Measurements from ENCODE around the gene MMS19.
A peak's percentile ranks its signal among the peaks of the same experiment; 100 is the strongest.

The MMS19 gene, protein sequence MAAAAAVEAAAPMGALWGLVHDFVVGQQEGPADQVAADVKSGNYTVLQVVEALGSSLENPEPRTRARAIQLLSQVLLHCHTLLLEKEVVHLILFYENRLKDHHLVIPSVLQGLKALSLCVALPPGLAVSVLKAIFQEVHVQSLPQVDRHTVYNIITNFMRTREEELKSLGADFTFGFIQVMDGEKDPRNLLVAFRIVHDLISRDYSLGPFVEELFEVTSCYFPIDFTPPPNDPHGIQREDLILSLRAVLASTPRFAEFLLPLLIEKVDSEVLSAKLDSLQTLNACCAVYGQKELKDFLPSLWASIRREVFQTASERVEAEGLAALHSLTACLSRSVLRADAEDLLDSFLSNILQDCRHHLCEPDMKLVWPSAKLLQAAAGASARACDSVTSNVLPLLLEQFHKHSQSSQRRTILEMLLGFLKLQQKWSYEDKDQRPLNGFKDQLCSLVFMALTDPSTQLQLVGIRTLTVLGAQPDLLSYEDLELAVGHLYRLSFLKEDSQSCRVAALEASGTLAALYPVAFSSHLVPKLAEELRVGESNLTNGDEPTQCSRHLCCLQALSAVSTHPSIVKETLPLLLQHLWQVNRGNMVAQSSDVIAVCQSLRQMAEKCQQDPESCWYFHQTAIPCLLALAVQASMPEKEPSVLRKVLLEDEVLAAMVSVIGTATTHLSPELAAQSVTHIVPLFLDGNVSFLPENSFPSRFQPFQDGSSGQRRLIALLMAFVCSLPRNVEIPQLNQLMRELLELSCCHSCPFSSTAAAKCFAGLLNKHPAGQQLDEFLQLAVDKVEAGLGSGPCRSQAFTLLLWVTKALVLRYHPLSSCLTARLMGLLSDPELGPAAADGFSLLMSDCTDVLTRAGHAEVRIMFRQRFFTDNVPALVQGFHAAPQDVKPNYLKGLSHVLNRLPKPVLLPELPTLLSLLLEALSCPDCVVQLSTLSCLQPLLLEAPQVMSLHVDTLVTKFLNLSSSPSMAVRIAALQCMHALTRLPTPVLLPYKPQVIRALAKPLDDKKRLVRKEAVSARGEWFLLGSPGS

GRCh38 chr10:97498076-97498840, at the start of gene MMS19:
TSS of gene MMS19 (minus strand) at chr10:97498422. CDS start at chr10:97498384, 38 bp downstream.
- DNase-seq = peak; percentile 99

DNA sequence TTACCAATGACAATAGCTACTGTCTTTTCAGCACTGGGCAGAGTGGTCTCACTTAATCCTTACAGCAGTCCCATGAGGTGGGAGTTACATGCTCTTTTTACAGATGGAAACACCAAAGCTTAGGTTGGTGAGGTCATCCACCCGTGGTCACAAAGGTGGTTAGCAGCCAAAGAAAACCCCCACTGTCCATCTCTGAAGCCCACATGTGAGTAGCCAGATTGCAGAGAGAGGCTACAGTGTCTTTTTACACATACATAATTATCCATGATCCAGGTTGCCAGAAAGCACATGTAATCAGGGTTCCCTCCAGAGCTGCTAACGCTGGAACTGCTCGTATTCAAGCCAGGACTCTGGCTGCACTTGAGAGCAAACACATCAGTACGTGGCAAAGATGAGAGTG, 49.7 kb upstream of the MMS19 start:
- DNase-seq = no peak

GRCh38 chr10:97547271-97547600, 49.0 kb upstream of the MMS19 start:
- no peak for DNase-seq

GRCh38 chr10:97546456-97547270, 48.4 kb upstream of the MMS19 start:
- DNase-seq = no peak

DNA sequence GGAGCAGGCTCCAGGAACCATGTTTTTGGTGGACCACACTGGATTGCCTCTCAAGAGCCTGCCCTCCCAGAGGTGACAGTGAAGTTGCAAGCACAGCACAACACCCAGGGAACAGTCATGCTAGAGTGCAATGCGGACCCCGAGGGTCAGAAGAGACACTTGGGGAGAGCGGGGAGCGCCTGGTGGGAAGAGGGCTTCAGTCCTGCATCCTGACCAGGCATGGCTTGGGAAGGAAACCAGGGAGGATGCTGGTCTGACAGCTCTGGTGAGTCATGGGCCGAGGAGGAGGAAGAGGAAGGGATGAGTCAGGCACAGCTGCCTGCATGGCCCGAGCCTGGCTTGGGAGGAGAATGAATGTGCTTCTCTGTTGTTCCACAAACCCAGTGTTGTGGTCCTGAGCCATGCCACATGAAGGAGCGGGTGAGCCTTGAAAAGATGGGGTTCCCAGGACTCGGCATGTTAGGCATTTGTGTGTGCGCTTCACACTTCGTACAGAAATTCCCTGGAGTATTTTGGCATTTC, 44.9 kb upstream of the MMS19 start:
- DNase-seq = peak; percentile 90

- peak; percentile 73 for DNase-seq
These were observed 44.2 kb upstream of the MMS19 start for GRCh38 chr10:97542169-97543024.

DNA sequence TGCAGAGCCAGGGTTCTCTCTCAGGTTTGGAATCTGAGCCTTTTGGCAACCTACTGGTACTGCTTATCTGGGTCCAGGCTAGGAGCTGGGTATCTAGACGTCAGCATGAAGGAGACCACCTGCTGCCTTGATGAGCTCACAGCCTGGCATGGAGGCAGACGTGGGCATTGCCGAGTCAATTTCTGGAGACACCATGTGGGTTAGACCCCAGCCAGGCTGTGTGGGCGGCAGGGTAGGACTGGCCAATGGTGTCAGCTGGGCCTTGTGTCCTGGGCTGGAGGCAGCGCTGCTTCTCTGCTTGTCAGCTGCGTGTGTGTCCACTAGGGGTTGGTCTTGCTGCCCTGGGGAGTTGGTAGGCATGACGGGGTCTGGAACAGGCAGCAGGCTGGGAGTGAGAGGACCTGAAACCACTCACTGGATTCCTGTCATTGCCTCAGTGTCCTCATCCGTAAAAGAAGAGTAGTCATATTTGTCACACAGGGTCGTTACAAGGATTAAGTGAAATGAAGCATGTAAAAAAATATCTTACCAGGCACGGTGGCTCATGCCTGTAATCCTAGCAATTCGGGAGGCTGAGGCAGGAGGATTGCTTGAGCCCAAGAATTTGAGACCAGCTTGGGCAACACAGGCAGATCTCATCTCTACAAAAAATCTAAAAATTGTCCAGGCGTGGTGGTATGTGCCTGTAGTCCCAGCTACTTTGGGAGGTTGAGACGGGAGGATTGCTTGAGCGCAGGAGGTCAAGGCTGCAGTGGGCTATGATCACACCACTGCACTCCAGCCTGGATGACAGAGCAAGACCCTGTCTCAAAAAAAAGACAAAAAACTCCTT, 42.7 kb upstream of the MMS19 start:
- no peak for DNase-seq

- peak; percentile 65 for DNase-seq
These were observed 41.4 kb upstream of the MMS19 start for GRCh38 chr10:97539523-97540200.

- DNase-seq = no peak
These were observed 40.6 kb upstream of the MMS19 start for GRCh38 chr10:97538839-97539238.

DNA sequence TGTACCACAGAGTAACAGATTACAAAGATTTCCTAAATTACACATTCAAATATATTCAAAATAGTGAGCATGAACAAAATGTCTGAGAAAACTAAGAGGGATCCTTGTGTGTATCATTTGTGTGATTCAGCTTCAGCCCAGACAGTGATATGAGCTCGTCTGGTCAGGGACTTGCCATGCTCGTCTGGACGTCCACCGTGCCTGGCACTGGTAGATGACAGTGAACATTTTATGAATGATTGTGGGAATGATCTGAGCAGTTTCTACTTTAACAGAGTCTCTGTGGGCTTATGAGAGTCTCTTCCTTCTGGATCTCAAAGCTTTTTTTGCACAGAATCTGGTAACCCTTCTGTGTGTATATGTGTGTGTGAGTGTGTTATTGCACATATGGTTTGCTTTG, 40.2 kb upstream of the MMS19 start:
- DNase-seq = no peak

- DNase-seq = no peak
These were observed 39.1 kb upstream of the MMS19 start for GRCh38 chr10:97537186-97537869.

DNA sequence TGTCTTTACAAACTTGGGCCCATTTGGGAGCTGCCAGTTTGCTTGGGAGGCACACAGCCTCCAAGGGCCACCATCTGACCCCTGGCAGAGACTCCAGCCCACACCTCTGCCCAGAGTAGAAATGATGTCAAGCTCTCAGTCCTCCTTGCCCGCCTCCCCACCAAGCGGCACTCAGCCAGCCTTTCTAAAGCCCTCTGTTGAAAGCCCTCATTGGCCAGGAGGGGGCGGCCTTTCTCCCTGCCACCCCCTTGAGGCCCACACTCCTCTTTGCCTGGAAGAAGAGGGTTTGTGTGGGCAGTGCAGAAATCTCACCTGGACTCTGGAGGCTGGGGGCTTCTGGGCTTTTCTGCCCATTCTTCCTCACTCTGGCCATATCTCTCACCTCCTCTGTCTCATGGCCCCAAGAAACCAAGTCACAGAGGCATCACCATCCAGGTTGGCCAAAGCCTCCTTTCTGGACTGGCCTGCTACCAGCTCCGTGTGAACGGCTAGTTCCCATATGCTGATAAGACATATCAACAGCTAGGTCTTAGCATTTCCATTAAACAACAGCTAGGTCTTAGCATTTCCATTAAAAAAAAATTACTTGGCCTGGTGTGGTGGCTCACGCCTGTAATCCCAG, 36.6 kb upstream of the MMS19 start:
- no peak for DNase-seq

DNA sequence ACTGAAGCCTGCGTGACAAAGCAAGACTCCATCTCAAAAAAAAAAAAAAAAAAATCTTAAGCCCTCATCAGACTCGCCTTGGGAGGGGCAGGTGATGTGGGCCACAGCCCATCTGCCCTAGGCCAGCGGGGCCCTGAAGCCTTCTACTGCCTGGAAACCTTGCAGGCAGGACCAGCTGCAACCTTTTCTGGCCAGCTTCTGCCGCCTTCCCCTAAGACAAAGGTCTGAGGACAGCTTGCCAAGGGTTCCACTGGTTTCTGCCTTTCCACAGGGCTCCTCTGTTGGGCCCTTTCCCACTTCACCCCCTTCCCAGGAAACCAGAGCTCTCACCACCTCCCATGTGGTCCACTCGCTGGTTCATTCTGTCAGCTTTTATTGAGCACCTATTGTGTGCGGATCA, 35.7 kb upstream of the MMS19 start:
- no peak for DNase-seq

GRCh38 chr10:97532935-97533671, 34.9 kb upstream of the MMS19 start:
- DNase-seq = no peak

DNA sequence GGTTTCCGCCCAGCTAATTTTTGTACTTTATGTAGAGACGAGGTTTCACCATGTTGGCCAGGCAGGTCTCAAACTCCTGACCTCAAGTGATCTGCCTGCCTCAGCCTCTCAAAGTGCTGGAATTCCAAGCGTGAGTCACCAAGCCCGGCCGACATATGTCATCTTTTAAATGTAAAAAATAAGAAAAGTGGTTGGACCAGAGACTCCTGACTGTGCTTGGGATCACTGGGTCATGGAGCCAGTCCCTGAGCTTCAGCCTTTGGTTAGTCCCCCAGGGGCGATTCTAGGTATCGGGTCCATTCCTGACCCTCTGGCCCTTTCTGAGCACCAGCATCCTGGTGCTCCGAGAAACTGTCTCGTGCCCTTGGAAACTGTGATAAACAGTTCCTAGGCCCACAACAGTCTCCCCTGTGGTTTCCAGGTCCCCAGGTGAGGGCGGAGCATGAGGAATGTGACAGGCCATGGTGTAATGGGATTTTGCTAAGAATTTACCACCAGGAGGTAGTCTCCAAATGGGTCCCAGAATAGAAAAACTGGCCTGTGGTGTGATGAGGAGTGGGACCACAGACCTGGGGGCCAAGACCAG, 33.3 kb upstream of the MMS19 start:
- DNase-seq = no peak

DNA sequence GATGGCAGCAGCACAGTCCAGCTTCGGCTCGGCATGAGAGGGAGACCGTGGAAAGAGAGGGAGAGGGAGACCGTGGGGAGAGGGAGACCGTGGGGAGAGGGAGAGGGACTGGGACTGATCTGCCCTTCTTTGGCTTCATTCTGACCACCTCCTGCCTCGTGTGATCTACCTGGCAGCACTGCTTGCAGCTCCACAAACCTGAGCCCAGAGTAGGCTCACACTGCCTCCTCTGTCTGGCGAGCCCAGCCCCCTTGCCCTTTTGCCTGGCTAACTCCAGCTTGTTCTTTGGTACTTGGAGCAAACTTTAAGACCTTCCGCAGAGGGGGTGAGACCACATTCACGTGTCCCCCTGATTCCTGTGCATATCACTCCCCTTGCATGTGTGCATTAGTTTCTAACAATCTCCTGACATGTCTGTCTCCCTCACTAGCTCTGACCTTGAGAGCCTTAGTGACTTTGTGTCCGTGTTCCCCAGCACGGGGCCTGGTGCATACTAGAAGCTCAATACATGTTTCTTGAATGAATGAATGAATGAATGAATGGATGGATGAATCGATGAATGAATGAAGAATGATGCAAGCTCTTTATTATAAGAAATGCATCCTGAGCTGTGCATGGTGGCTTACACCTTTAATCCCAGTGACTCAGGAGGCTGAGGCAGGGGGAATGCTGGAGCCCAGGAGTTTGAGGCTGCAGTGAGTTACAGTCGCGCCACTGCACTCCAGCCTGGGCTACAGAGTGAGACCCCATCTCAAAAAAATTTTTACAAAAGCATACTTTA, 31.7 kb upstream of the MMS19 start:
- DNase-seq = no peak
